ENCODE measurements around the gene HOXB4.

- TF ChIP-seq CTCF (IDR thresholded peaks at IDR 0.05) (no peak), POLR2A (IDR thresholded peaks at IDR 0.05) (no peak)
Measured at GRCh38 chr17:48615963-48616716, 38.0 kb upstream of the HOXB4 start.

All from Peyer's patch (tissue), 4 donors.